B cell (primary cell): ENCODE measurements around the gene SHISA3. TPM values are rescaled to one million over a fixed set of nuclear protein-coding genes. Genes with fewer than 3 reads are reported as not detected.

Source experiments
- ATAC-seq: fragments of 200-7000 bp; cut with Tn5 transposase; one replicate; pipeline ENCODE4 v1.10.0; 2021; ENCODE audit warnings: low read depth, mild to moderate bottlenecking, moderate number of reproducible peaks, moderate library complexity
- CTCF ChIA-PET: fragments of 350-600 bp; sonication (Branson Sonifier 250); formaldehyde crosslinking; loops from one replicate; lab custom pipeline; 2021; ENCODE audit warnings: antibody characterized with exemption, inconsistent platforms; lab: Charles Lee
- POLR2A ChIA-PET: fragments of 350-600 bp; sonication (Branson Sonifier 250); formaldehyde crosslinking; loops from one replicate; lab custom pipeline; 2021; ENCODE audit warnings: antibody characterized with exemption; lab: Charles Lee
- DNase-seq: peaks from one replicate; pipeline ENCODE4 v3.0.0; 2013
- H2AFZ ChIP-seq: 2 replicates; pipeline ENCODE4 v1.6.1; 2012; ENCODE audit warnings: mild to moderate bottlenecking, low read depth, low read length; ENCODE audit not compliant: insufficient read depth, poor library complexity, severe bottlenecking
- H3K27ac ChIP-seq, 2 donors: 1 replicate in 1 of 2; 2 replicates in 1 of 2; pipeline ENCODE4 v1.5.1; 2012 to 2013; ENCODE audit warnings: low read length in 2 of 2, mild to moderate bottlenecking in 2 of 2, moderate library complexity in 1 of 2
- H3K27me3 ChIP-seq, 4 experiments: fragments of 200-600 bp in 1 of 4; sonication (generic) in 1 of 4; replicated peaks in 1 of 4; 1 replicate in 2 of 4; 2 replicates in 2 of 4; pipeline versions ENCODE4 v1.6.1 to v1.7.0; 2013 to 2016; ENCODE audit warnings: low read length in 3 of 4, mild to moderate bottlenecking in 2 of 4, mixed read lengths in 1 of 4, moderate library complexity in 1 of 4; ENCODE audit not compliant: insufficient read depth in 4 of 4, control insufficient read depth in 3 of 4; ENCODE audit errors: control extremely low read depth in 1 of 4
- H3K36me3 ChIP-seq, 2 experiments: replicated peaks in 1 of 2; 1 replicate in 1 of 2; 2 replicates in 1 of 2; pipeline versions ENCODE4 v1.6.1 to v1.7.1; 2013; ENCODE audit warnings: low read length in 1 of 2; ENCODE audit not compliant: insufficient read depth in 2 of 2, control insufficient read depth in 1 of 2; ENCODE audit errors: control extremely low read depth in 1 of 2, extremely low read depth in 1 of 2
- H3K4me1 ChIP-seq, 2 donors: fragments of 200-600 bp in 1 of 2; sonication (generic) in 1 of 2; 1 replicate in 1 of 2; 2 replicates in 1 of 2; pipeline versions ENCODE4 v1.5.1 to v1.6.1; 2013 to 2017; ENCODE audit warnings: low read length in 2 of 2; ENCODE audit not compliant: control insufficient read depth in 2 of 2, insufficient read depth in 2 of 2
- H3K4me2 ChIP-seq: replicated peaks from 2 replicates; pipeline ENCODE3; 2012; ENCODE audit warnings: mild to moderate bottlenecking, low read depth, low read length; ENCODE audit not compliant: poor library complexity, severe bottlenecking
- H3K4me3 ChIP-seq, 5 experiments: fragments of 200-600 bp in 1 of 5; sonication (generic) in 1 of 5; 1 replicate in 3 of 5; 2 replicates in 2 of 5; pipeline versions ENCODE4 v1.5.1 to v1.7.0; 2011 to 2016; ENCODE audit warnings: low read length in 4 of 5, mild to moderate bottlenecking in 4 of 5, low read depth in 2 of 5, control low read depth in 1 of 5, moderate library complexity in 1 of 5; ENCODE audit not compliant: insufficient read depth in 1 of 5; ENCODE audit errors: control extremely low read depth in 1 of 5, extremely low read depth in 1 of 5
- H3K79me2 ChIP-seq: fragments of 200-600 bp; sonication (generic); one replicate; pipeline ENCODE4 v1.6.0; 2016; ENCODE audit warnings: low read length; ENCODE audit not compliant: control insufficient read depth, insufficient read depth
- H3K9ac ChIP-seq: fragments of 200-600 bp; sonication (generic); 2 replicates; pipeline ENCODE4 v1.6.1; 2017; ENCODE audit warnings: mild to moderate bottlenecking, low read length, moderate library complexity
- H3K9me3 ChIP-seq, 3 donors: one replicate each; pipeline versions ENCODE4 v1.6.1 to v1.7.1; 2013; ENCODE audit warnings: low read length in 2 of 3; ENCODE audit not compliant: control insufficient read depth in 2 of 3, insufficient read depth in 1 of 3; ENCODE audit errors: control extremely low read depth in 1 of 3
- H4K20me1 ChIP-seq: 2 replicates; pipeline ENCODE4 v1.6.0; 2012; ENCODE audit warnings: mild to moderate bottlenecking, low read length; ENCODE audit not compliant: insufficient read depth, control insufficient read depth, poor library complexity, severe bottlenecking
- H3K27ac Mint-ChIP-seq: one replicate; pipeline ENCODE4 v1.8.0; 2021; ENCODE audit warnings: mixed read lengths
- H3K27me3 Mint-ChIP-seq: one replicate; pipeline ENCODE4 v1.8.0; 2021; ENCODE audit warnings: mixed read lengths
- H3K4me1 Mint-ChIP-seq: one replicate; pipeline ENCODE4 v1.8.0; 2021; ENCODE audit warnings: mixed read lengths
- H3K4me3 Mint-ChIP-seq: one replicate; pipeline ENCODE4 v1.8.0; 2021; ENCODE audit warnings: mixed read lengths
- H3K9me3 Mint-ChIP-seq: one replicate; pipeline ENCODE4 v1.8.0; 2022; ENCODE audit warnings: mixed read lengths; ENCODE audit not compliant: insufficient read depth
- CTCF ChIP-seq: fragments of 200-600 bp; IDR thresholded peaks from one replicate; pipeline ENCODE4 v1.8.0; 2022; ENCODE audit warnings: antibody characterized with exemption, mild to moderate bottlenecking
- EZH2 ChIP-seq: IDR thresholded peaks from 2 replicates; pipeline ENCODE4 v1.6.1; 2012; ENCODE audit warnings: borderline replicate concordance, low read depth, mild to moderate bottlenecking, moderate library complexity, low read length; ENCODE audit not compliant: insufficient read depth, poor library complexity, severe bottlenecking
- WGBS: methylation state at CpG from one replicate; pipeline ENCODE4 v1.1.5; 2013; ENCODE audit warnings: missing lambda C conversion rate; ENCODE audit not compliant: insufficient coverage; 5-methylcytosine and 5-hydroxymethylcytosine counted together
- intact Hi-C: fragments of 100-400 bp; cut with micrococcal nuclease; formaldehyde crosslinking; loops from one replicate; pipeline ENCODE4 v1.10.0; 2022
- polyA plus RNA-seq: library from polyadenylated mRNA; depleted of rRNA; stranded (reverse); fragments of >200 nt; gene quantifications from 2 replicates; pipeline ENCODE4 v1.2.3, GENCODE V29; 2012
- total RNA-seq, 2 donors: library from RNA; stranded (reverse); fragments of 120-200 nt in 1 of 2; gene quantifications; 1 replicate in 1 of 2; 2 replicates in 1 of 2; pipeline versions ENCODE4 v1.2.3 to v1.2.4, GENCODE V29; 2013 to 2022

SHISA3 gene
- total and polyA plus RNA-seq, 2 donors (not counting 1 experiment from before 2014, with no cell fraction given), result not detected

- H3K4me1 ChIP-seq, result no peaks in the 10 kb centered on the region
- peaks cover 0 to 3% (median 0%) of the 10 kb centered on the region in 4 experiments for H3K27me3 ChIP-seq
- H3K27ac Mint-ChIP-seq, result no peak overlapping the region
- H3K36me3 ChIP-seq, result no peaks in the 10 kb centered on the region
- ATAC-seq, result no peak
- no peak overlapping the region for H2AFZ ChIP-seq
- H3K4me1 Mint-ChIP-seq, result peaks cover 10% of the 10 kb centered on the region
- no peak overlapping the region for H3K4me3 Mint-ChIP-seq
- TF ChIP-seq CTCF (no peak), EZH2 (no peak)
- peaks cover 9% of the 10 kb centered on the region for H3K27me3 Mint-ChIP-seq
- CTCF ChIA-PET, result no interaction called here
- peaks cover 0 to 4% (median 0%) of the 10 kb centered on the region in 3 donors for H3K9me3 ChIP-seq
- H3K4me3 ChIP-seq, result no peak overlapping the region
- H3K79me2 ChIP-seq, result no peaks in the 10 kb centered on the region
- H3K4me2 ChIP-seq, result no peak overlapping the region
- 90% methylated on average over 2 of the region's 5 CpGs for WGBS
- H4K20me1 ChIP-seq, result no peaks in the 10 kb centered on the region
- no peaks in the 10 kb centered on the region for H3K9me3 Mint-ChIP-seq
- H3K27ac ChIP-seq, result no peak overlapping the region
- POLR2A ChIA-PET, result no interaction called here
- no peak for DNase-seq
- H3K9ac ChIP-seq, result no peak overlapping the region
- intact Hi-C loops, result no loop called here
Measured at GRCh38 chr4:42348692-42349091, 48.6 kb upstream of the SHISA3 start.

- Mint-ChIP-seq H3K9me3 (no peaks in the 10 kb centered on the region), H3K4me3 (no peak overlapping the region), H3K27ac (no peak overlapping the region), H3K4me1 (peaks cover 2% of the 10 kb centered on the region), H3K27me3 (peaks cover 26% of the 10 kb centered on the region)
- H2AFZ ChIP-seq, result no peak overlapping the region
- H3K4me2 ChIP-seq, result no peak overlapping the region
- H4K20me1 ChIP-seq, result no peaks in the 10 kb centered on the region
- ATAC-seq (no peak), DNase-seq (no peak)
- CTCF ChIA-PET, result no interaction called here
- H3K9ac ChIP-seq, result no peak overlapping the region
- intact Hi-C loops, result no loop called here
- POLR2A ChIA-PET, result no interaction called here
- no peak overlapping the region for H3K27ac ChIP-seq
- no CpG with 5 or more reads among the region's 4 CpGs for WGBS
- no peaks in the 10 kb centered on the region for H3K36me3 ChIP-seq
- TF ChIP-seq EZH2, result no peak
- TF ChIP-seq CTCF, result no peak
- no peaks in the 10 kb centered on the region for H3K4me1 ChIP-seq
- no peaks in the 10 kb centered on the region for H3K79me2 ChIP-seq
- peaks cover 0 to 4% (median 0%) of the 10 kb centered on the region in 3 donors for H3K9me3 ChIP-seq
- H3K27me3 ChIP-seq, result peaks cover 0 to 2% (median 0%) of the 10 kb centered on the region in 4 experiments
- no peak overlapping the region for H3K4me3 ChIP-seq
Measured at GRCh38 chr4:42350611-42351182, 46.6 kb upstream of the SHISA3 start.
